CD4-positive, alpha-beta T cell treated with Interleukin-12 subunit alpha and Interleukin-12 subunit beta, for 1 hour (primary cell): ENCODE data around the gene INSR.
"Not testable (repeated sequence)": the region's sequence is repeated elsewhere in the genome, so short reads cannot be mapped to it uniquely, and the experiment has no call there.

Experiments used
- DNase-seq: peaks from one replicate; pipeline ENCODE4 v3.0.0-alpha.2; 2020

Gene INSR

GRCh38 chr19:7078008-7078407, 216.2 kb downstream of the INSR start:
- no peak for DNase-seq

GRCh38 chr19:7076151-7076550, 218.1 kb downstream of the INSR start:
- DNase-seq: no peak

- DNase-seq: no peak
Measured at GRCh38 chr19:7074705-7075282, 219.4 kb downstream of the INSR start.

GRCh38 chr19:7072541-7072940, 221.7 kb downstream of the INSR start:
- DNase-seq: no peak

- no peak for DNase-seq
Measured at GRCh38 chr19:7069904-7070226, 224.3 kb downstream of the INSR start.

- DNase-seq: peak; percentile 99
Measured at GRCh38 chr19:7069042-7069903, 224.9 kb downstream of the INSR start, which contains the start of gene ZNF557. TSS of gene ZNF557 (plus strand) at chr19:7069703. CDS start at chr19:7075075, 5,372 bp downstream.

GRCh38 chr19:7068599-7068998, 225.6 kb downstream of the INSR start:
- DNase-seq: no peak

- no peak for DNase-seq
Measured at GRCh38 chr19:7067716-7068115, 226.5 kb downstream of the INSR start.

GRCh38 chr19:7067122-7067521, 227.1 kb downstream of the INSR start:
- not testable (repeated sequence) for DNase-seq

- no peak for DNase-seq
Measured at GRCh38 chr19:7063764-7064418, 230.3 kb downstream of the INSR start.

GRCh38 chr19:7063339-7063738, 230.9 kb downstream of the INSR start:
- no peak for DNase-seq
